Stimulated activated memory B cell treated with anti-CD40 and anti-IgM and Interleukin-4, amounts not matched to agents 10 μg/mL and 1 μg/mL and 100 μg/mL, for 72 hours (primary cell): ENCODE results near the gene SOBP.

Experiments
- ATAC-seq: fragments of 150-1000 bp; cut with Tn5 transposase; 2 replicates; pipeline ENCODE4 v1.10.0; 2021
- H3K27ac Mint-ChIP-seq: one replicate; pipeline ENCODE4 v1.8.0; 2022; ENCODE audit warnings: mild to moderate bottlenecking, mixed read lengths
- H3K27me3 Mint-ChIP-seq: one replicate; pipeline ENCODE4 v1.8.0; 2022; ENCODE audit warnings: mixed read lengths
- H3K36me3 Mint-ChIP-seq: one replicate; pipeline ENCODE4 v1.8.0; 2022; ENCODE audit warnings: mixed read lengths
- H3K4me1 Mint-ChIP-seq: one replicate; pipeline ENCODE4 v1.8.0; 2022; ENCODE audit warnings: mixed read lengths
- H3K4me3 Mint-ChIP-seq: one replicate; pipeline ENCODE4 v1.8.0; 2022; ENCODE audit warnings: mild to moderate bottlenecking, moderate library complexity, mixed read lengths
- H3K9me3 Mint-ChIP-seq: one replicate; pipeline ENCODE4 v1.8.0; 2022; ENCODE audit warnings: mixed read lengths

SOBP gene

GRCh38 chr6:107707346-107708275, 217.7 kb downstream of the SOBP start:
- no peaks in the 10 kb centered on the region for H3K27me3 Mint-ChIP-seq
- no peak for ATAC-seq
- no peak overlapping the region for H3K27ac Mint-ChIP-seq
- H3K4me3 Mint-ChIP-seq, result no peak overlapping the region
- no peaks in the 10 kb centered on the region for H3K36me3 Mint-ChIP-seq
- H3K9me3 Mint-ChIP-seq, result no peaks in the 10 kb centered on the region
- peaks cover 13% of the 10 kb centered on the region for H3K4me1 Mint-ChIP-seq

- H3K27me3 Mint-ChIP-seq, result no peaks in the 10 kb centered on the region
- no peak for ATAC-seq
- H3K9me3 Mint-ChIP-seq, result no peaks in the 10 kb centered on the region
- H3K4me3 Mint-ChIP-seq, result no peak overlapping the region
- H3K27ac Mint-ChIP-seq, result no peak overlapping the region
- peaks cover 21% of the 10 kb centered on the region for H3K4me1 Mint-ChIP-seq
- H3K36me3 Mint-ChIP-seq, result no peaks in the 10 kb centered on the region
These were observed 218.5 kb downstream of the SOBP start for GRCh38 chr6:107708435-107708834.

GRCh38 chr6:107709341-107709740, 219.4 kb downstream of the SOBP start:
- H3K27ac Mint-ChIP-seq, result no peak overlapping the region
- no peaks in the 10 kb centered on the region for H3K27me3 Mint-ChIP-seq
- H3K9me3 Mint-ChIP-seq, result no peaks in the 10 kb centered on the region
- H3K4me1 Mint-ChIP-seq, result peaks cover 29% of the 10 kb centered on the region
- no peak for ATAC-seq
- no peak overlapping the region for H3K4me3 Mint-ChIP-seq
- H3K36me3 Mint-ChIP-seq, result no peaks in the 10 kb centered on the region
